Measurements from ENCODE around the gene BAAT.

- no peak for TF ChIP-seq CTCF (IDR thresholded peaks at IDR 0.05)
- TF ChIP-seq POLR2A (IDR thresholded peaks at IDR 0.05) = no peak
- no peak for TF ChIP-seq EP300 (IDR thresholded peaks at IDR 0.05)
These were observed 51.3 kb downstream of the BAAT start for GRCh38 chr9:101333490-101333889.

Measured in ovary (tissue), 3 donors.